K562 (cell line): ENCODE results near the gene GMDS.

Experiments used
- EGR1 ChIP-seq: fragments of 450-650 bp; conservative IDR thresholded peaks from 2 replicates; pipeline ENCODE4 v1.6.1; 2017; ENCODE audit warnings: mild to moderate bottlenecking
- HDGF ChIP-seq: fragments of 450-650 bp; IDR thresholded peaks from 2 replicates; pipeline ENCODE4 v1.6.1; 2016
- KLF6 ChIP-seq: fragments of 250-450 bp; sonication (Bioruptor Pico); IDR thresholded peaks from 2 replicates; pipeline ENCODE4 v1.4.0; 2020; ENCODE audit warnings: mild to moderate bottlenecking, moderate library complexity, borderline replicate concordance
- POLR2AphosphoS5 ChIP-seq: IDR thresholded peaks from 2 replicates; pipeline ENCODE4 v1.6.1; 2011; ENCODE audit warnings: mild to moderate bottlenecking, low read depth, low read length, moderate library complexity; ENCODE audit not compliant: control insufficient read depth, insufficient read depth
- RBFOX2 ChIP-seq: fragments of 200-400 bp; formaldehyde crosslinking; IDR thresholded peaks from 2 replicates; pipeline ENCODE4 v1.6.1; 2017; ENCODE audit warnings: low read depth, mild to moderate bottlenecking, low read length, moderate library complexity
- TRIM28 ChIP-seq: fragments of 450-650 bp; IDR thresholded peaks from 2 replicates; pipeline ENCODE4 v1.6.1; 2017
- ZNF124 ChIP-seq: sonication (generic); formaldehyde crosslinking; IDR thresholded peaks from 2 replicates; pipeline ENCODE4 v1.8.1; 2022; ENCODE audit warnings: missing genetic modification reagents
- TF ChIP-seq, protein P1 (sequence below), 3 experiments: IDR thresholded peaks in 2 of 3; conservative IDR thresholded peaks in 1 of 3; 2 replicates each; pipeline ENCODE4 v1.5.1; 2011 to 2012; ENCODE audit warnings: low read length in 3 of 3, mild to moderate bottlenecking in 3 of 3, control low read depth in 2 of 3, improper control_type of control experiment in 1 of 3, inconsistent platforms in 1 of 3, low read depth in 1 of 3, mixed read lengths in 1 of 3, moderate library complexity in 1 of 3; ENCODE audit not compliant: insufficient read depth in 2 of 3

- no peak for TF ChIP-seq POLR2AphosphoS5
- TF ChIP-seq, protein P1, sequence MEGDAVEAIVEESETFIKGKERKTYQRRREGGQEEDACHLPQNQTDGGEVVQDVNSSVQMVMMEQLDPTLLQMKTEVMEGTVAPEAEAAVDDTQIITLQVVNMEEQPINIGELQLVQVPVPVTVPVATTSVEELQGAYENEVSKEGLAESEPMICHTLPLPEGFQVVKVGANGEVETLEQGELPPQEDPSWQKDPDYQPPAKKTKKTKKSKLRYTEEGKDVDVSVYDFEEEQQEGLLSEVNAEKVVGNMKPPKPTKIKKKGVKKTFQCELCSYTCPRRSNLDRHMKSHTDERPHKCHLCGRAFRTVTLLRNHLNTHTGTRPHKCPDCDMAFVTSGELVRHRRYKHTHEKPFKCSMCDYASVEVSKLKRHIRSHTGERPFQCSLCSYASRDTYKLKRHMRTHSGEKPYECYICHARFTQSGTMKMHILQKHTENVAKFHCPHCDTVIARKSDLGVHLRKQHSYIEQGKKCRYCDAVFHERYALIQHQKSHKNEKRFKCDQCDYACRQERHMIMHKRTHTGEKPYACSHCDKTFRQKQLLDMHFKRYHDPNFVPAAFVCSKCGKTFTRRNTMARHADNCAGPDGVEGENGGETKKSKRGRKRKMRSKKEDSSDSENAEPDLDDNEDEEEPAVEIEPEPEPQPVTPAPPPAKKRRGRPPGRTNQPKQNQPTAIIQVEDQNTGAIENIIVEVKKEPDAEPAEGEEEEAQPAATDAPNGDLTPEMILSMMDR (IDR thresholded peaks at IDR 0.05 in 2 of 3, conservative IDR thresholded peaks at IDR 0.05 in 1 of 3; ENCODE audit: insufficient read depth in 2 of 3, low read depth in 1 of 3, low read length in 3 of 3), result no peak
- TF ChIP-seq KLF6 (CRISPR knock-in tag), result no peak
- TF ChIP-seq ZNF124 (CRISPR knock-in tag), result no peak
- TF ChIP-seq RBFOX2, result no peak
- TF ChIP-seq TRIM28, result no peak
- TF ChIP-seq EGR1, result no peak
- TF ChIP-seq HDGF, result no peak
Measured at GRCh38 chr6:1945235-1945832, 300.1 kb downstream of the GMDS start.
